NCI-H2081 (cell line): Measurements from ENCODE around the gene FCGR2B.
A peak's percentile ranks its signal among the peaks of the same experiment; 100 is the strongest.
"Not testable (repeated sequence)": the region's sequence is repeated elsewhere in the genome, so short reads cannot be mapped to it uniquely, and the experiment has no call there.

Experiments used
- DNase-seq, 2 experiments: peaks; one replicate each; lab custom pipeline; 2025; lab: John Stamatoyannopoulos, UW

FCGR2B gene

GRCh38 chr1:161706113-161706481 lies 43.2 kb downstream of the FCGR2B start:
- no peak for DNase-seq

- DNase-seq: no peak
Observed at GRCh38 chr1:161706482-161707347, 43.8 kb downstream of the FCGR2B start, which contains the start of gene FCRLA. Gene FCRLA (plus strand): TSS chr1:161707229. CDS start chr1:161707265, 36 bp downstream.

DNA sequence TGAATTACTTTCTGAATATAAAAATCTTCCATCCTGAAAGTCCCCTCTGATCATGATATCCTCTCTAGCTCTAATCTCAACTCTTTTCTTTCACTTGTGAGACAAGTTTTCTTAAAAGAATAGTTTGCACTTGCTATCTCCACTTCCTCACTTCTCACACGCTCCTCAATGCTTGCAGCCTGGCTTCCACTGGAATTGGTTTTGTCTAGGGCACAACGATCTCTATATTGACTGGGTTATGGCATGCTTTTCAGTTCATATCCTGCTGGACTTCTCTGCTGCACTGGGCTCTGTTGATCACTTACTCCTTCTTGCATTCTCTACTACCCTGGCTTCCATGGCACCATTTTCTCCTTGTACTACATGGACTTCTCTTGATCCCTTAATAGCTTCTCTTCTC lies 44.6 kb downstream of the FCGR2B start:
- no peak for DNase-seq

GRCh38 chr1:161709373-161709772 lies 46.4 kb downstream of the FCGR2B start:
- DNase-seq: no peak

GRCh38 chr1:161710560-161710959 lies 47.6 kb downstream of the FCGR2B start:
- no peak for DNase-seq

DNA sequence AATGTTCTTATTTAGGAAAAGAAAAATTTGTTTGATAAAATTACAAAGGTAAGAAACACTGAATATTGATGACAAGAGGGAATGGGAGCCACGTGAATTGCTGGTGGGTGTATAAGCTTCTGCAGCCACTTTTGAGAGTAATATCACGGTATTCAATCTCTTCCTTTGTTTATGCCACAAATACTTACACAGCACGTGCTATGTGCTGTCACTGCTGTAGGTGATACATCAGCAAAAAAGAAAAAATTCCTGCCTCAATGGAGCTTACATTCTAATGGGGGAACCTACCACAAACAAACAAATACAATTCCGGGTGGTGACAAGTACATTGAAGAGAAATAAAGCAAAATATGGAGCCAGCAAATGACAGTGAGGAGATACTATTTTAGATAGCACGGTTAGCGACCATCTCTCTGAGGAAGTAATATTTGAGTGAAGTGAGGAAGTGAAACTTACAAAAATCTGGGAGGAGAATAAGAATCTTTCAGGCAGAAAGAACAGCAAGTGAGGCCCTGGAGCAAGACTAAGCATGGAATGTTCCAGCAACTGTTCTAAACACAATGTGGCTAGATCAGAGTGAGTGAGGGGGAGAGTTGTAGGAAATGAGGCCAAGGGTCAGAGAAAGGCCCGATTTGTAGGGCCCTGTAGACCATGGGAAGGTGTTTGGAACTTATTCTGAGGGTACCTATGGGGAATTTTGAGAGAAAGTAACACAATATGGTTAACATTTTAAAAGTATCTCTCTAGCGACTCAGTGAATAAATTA lies 55.8 kb downstream of the FCGR2B start:
- DNase-seq: no peak

GRCh38 chr1:161719325-161719611 lies 56.3 kb downstream of the FCGR2B start:
- no peak for DNase-seq

DNA sequence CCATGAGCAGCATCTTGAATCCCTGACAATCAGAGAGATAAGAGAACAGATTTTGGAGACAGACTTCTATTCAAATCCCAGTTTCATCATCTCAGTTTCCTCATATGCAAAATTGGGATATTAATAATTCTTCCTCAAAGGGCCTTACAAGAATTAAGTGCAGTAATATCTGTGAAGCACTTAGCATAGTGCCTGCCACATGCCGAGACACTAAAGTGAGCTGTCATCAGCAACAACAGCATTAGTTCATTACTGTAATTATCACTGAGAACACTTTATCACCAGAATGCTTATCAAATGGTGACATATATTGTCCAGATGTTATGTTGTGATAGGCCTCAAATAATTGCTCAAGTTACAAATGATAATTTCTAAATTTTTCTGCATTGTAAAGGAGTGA lies 57.5 kb downstream of the FCGR2B start:
- DNase-seq: no peak

DNA sequence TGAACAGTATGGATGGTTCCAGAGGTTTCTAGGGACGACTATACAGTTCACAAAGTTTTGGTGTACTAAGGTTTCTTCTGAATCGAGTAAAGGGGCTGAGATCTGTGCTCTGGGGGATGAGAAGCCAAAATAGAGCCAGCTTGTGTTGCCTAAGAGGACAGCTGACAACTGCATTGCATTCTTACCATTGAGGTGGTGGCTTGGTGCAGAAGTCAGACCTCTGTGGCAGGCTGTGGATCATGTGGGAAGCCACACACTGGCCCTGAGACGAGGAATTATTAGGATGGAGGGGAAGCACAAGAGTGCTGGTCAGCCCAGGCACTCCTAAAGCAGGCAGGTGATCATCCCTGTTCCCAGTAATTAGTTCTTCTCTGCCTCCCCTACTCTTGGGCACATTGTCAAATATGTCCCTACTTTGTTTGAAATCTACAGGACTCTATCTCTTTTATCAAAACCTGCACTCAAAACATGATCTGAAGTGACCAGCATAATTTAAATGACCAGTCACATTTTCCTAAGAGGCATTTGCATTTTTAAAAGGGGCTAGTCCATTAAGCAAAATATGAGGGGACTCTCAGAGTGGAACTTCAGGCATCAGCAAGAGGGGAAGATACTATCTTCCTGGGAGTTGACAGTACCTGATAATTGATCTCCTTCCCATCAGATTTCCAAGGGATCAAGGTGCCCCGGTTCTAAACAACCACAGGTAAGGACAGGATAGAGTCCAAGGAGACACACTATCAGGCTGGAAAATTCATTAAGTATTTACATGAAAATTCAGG lies 58.2 kb downstream of the FCGR2B start, which contains the start of gene FCRLB:
Gene FCRLB (plus strand): TSS at position 589 of the 782 bp plus-strand sequence. CDS start 1,129 bp downstream, outside the sequence.
- no peak for DNase-seq

- no peak for DNase-seq
Observed at GRCh38 chr1:161721738-161722343, 58.9 kb downstream of the FCGR2B start.

GRCh38 chr1:161722406-161722805 lies 59.5 kb downstream of the FCGR2B start:
- no peak for DNase-seq

- no peak for DNase-seq
Observed at GRCh38 chr1:161723459-161724141, 60.7 kb downstream of the FCGR2B start.

DNA sequence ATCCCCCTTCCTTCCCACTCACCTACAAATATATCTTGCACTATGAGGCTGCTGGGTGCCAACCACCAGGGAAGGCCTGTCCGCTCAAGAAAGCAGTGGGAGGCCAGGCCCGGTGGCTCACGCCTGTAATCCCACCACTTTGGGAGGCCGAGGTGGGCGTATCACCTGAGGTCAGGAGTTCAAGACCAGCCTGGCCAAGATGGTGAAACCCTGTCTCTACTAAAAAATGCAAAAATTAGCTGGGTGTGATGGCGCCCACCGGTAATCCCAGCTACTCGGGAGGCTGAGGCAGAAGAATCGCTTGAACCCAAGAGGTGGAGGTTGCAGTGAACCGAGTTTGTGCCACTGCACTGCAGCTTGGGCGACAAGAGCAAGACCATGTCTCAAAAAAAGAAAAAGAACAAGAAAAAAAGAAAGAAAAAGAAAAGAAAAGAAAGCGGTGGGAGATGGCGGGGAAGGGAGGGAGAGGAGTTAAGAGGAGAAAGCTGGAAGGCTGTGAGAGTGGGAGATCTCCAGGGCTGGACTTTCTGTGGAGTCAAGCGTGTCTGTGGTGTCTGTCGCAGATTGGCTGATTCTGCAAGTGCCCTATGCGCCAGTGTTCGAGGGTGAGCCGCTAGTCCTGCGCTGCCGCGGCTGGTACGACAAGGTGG lies 62.4 kb downstream of the FCGR2B start:
- DNase-seq: not testable (repeated sequence)

DNA sequence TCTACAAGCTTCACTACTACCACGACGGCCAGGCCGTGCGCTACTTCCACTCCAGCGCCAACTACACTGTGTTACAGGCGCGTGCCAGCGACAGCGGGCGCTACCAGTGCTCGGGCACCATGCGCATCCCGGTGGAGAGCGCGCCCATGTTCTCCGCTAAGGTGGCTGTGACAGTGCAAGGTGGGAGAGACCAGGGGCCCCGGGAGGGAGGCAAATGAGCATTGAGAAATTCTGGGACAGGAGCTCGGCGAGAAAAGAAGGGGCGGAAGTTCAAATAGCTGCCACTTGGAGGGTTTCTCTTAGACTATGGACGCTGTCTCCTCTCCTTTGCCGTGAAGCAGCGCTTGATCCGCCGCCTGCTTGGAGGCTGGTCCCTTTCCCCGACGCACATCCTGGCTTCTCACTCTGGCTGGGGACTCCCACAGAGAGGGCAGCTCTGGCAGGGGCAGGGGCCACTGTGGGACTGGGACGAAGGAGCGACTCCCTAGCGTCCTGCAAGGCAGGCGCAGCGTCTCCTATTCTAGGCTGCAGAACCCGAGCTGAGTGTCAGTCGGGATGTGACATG lies 63.0 kb downstream of the FCGR2B start:
- peak; percentile 12 to 37 for DNase-seq

- DNase-seq: peak; percentile 56 to 59
Observed at GRCh38 chr1:161726473-161727255, 63.7 kb downstream of the FCGR2B start.

DNA sequence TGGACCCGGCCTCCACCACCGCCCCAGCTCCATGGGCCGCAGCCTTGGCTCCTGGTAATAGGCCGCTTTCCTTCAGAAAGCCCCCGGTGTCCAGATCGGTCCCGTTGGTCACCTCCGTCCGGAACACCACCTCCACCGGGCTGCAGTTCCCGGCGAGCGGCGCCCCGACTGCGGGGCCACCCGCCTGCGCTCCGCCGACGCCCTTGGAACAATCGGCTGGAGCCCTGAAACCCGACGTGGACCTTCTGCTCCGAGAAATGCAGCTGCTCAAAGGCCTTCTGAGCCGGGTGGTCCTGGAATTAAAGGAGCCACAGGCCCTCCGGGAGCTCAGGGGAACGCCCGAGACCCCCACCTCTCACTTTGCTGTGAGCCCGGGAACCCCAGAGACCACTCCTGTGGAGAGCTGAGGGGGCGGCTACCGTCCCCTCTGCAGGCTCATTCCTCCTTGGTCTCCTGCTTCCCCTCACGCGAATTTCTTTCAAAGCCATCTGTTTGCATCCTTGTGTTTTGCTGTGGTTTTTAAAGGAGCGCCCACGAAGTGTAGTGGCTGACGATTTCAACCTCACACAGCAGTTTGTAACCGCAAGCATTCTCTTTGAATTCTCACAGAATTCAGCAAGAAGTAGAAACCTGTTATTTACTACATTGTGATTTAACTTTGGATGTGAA lies 64.4 kb downstream of the FCGR2B start:
- DNase-seq: no peak
